Body of pancreas (tissue), 4 donors: ENCODE data around the gene RAPGEF4. TPM values are rescaled to one million over a fixed set of nuclear protein-coding genes. Genes with fewer than 3 reads are reported as not detected.

Experiments
- ATAC-seq: fragments of 150-250 bp; one replicate; pipeline ENCODE4 v1.9.1; 2016
- DNase-seq, 4 donors: peaks; one replicate each; pipeline ENCODE4 v3.0.0-alpha.2; 2019
- H3K27ac ChIP-seq, 4 donors: fragments of 200-600 bp; sonication (generic); 1 replicate in 3 of 4; 2 replicates in 1 of 4; pipeline versions ENCODE4 v1.5.1 to v1.6.1; 2016 to 2019; ENCODE audit warnings: mild to moderate bottlenecking in 1 of 4, mixed read lengths in 1 of 4, moderate library complexity in 1 of 4
- H3K27me3 ChIP-seq, 2 donors: fragments of 200-600 bp; sonication (generic); one replicate each; pipeline ENCODE4 v1.6.0; 2016; ENCODE audit warnings: mild to moderate bottlenecking in 1 of 2
- H3K36me3 ChIP-seq, 2 donors: fragments of 200-600 bp; sonication (generic); replicated peaks in 1 of 2; 2 replicates each; pipeline ENCODE4 v1.5.1; 2016; ENCODE audit warnings: low read depth in 2 of 2; ENCODE audit not compliant: insufficient read depth in 1 of 2
- H3K4me1 ChIP-seq: fragments of 200-600 bp; sonication (generic); one replicate; pipeline ENCODE4 v1.6.0; 2016
- H3K4me3 ChIP-seq, 2 donors: fragments of 200-600 bp; sonication (generic); 1 replicate in 1 of 2; 2 replicates in 1 of 2; pipeline ENCODE4 v1.5.1; 2016 to 2019
- H3K9me3 ChIP-seq, 3 donors: fragments of 200-600 bp; sonication (generic); 1 replicate in 2 of 3; 2 replicates in 1 of 3; pipeline ENCODE4 v1.5.1; 2016
- CTCF ChIP-seq, 7 experiments: fragments of 450-650 bp in 4 of 7; fragments of 200-600 bp in 3 of 7; sonication (generic) in 3 of 7; IDR thresholded peaks; one replicate each; pipeline ENCODE4 v1.5.1; 2016 to 2019; ENCODE audit warnings: antibody characterized with exemption in 7 of 7
- POLR2A ChIP-seq, 3 donors: fragments of 450-650 bp; IDR thresholded peaks; one replicate each; pipeline ENCODE4 v1.6.1; 2016; ENCODE audit warnings: antibody characterized with exemption in 3 of 3, mild to moderate bottlenecking in 2 of 3
- WGBS, 2 donors: methylation state at CpG; one replicate each; pipeline ENCODE4 v1.1.5; 2017; 5-methylcytosine and 5-hydroxymethylcytosine counted together
- intact Hi-C: fragments of 100-400 bp; cut with DNase I; formaldehyde crosslinking; loops from one replicate; pipeline ENCODE4 v1.15.1; 2023
- total RNA-seq, 2 donors: library from RNA; depleted of rRNA; stranded (reverse); fragments of >200 nt; gene quantifications; one replicate each; pipeline ENCODE4 v1.1.0, GENCODE V29; 2016

The RAPGEF4 gene
- total RNA-seq, 2 donors from 2014 or later: 4.7 to 22.4 TPM

DNA sequence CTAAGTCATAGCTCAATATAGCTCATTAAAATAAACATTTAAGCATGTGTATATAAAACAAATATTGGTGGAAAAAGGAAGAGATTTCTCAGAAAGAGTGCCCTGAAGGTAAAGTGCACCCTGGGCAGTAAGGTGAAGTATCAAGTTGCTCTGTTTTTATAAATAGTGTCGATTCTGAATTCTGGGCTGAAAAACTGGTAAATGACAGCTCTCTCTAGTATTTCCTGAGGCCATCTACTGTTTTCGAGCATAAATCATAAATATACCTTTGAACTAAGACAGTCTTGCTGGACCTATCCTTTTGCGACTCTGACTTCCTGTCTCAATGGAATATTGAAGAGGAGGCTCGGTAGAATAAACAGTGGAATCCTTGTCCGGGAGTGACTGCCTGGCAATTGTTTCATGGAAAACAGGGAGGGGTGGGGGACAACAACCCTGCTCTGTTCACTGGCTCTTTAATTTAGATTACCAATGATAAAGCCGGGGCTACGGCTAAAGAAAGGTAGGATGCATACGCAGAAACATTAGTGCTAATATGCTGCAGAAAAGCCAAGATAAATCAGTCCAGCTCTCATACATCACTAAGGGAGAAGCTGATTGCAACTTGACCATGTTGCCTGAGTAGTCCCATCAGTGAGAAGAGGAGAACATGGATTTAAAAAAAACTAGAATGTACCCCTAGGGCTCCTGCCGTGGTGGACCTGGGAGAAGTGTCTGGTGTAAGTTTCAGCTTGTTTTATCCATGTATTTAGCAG lies 124.1 kb downstream of the RAPGEF4 start:
- Histone ChIP-seq H3K4me1 (peaks cover 29% of the 10 kb centered on the region), H3K4me3 (no peak overlapping the region), H3K36me3 (no peaks in the 10 kb centered on the region), H3K27ac (peak overlapping the region in 1 of 4 donors; percentile 30), H3K27me3 (no peaks in the 10 kb centered on the region), H3K9me3 (no peaks in the 10 kb centered on the region)
- no peak for ATAC-seq
- TF ChIP-seq CTCF (IDR thresholded peaks at IDR 0.05): no peak
- no peak for TF ChIP-seq POLR2A (IDR thresholded peaks at IDR 0.05)
- DNase-seq: no peak
- intact Hi-C loops: no loop called here
- 44 to 57% methylated on average over 9 of the region's 9 CpGs for WGBS, 2 donors

DNA sequence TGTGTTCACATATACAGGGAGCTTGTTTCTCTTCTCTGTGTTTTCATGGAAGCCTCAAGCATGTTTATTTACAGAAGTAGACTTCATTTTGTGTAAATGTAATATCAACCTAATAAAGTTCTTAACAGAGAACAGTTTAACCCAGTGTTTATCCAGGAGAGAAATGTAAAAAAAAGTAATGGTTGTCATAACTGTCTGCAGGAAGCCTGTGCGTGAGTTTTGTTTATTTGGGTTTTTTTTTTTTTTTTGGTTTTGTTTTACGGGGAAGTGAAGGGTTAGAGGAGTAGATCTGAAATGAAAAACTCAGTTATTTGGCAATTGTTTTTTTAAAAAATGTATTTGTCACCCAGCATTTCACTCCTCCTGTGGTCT lies 124.7 kb downstream of the RAPGEF4 start:
- intact Hi-C loops: no loop called here
- H3K27ac ChIP-seq: no peak overlapping the region
- WGBS, 2 donors: 61 to 74% methylated on average over 2 of the region's 2 CpGs
- TF ChIP-seq CTCF (IDR thresholded peaks at IDR 0.05) (no peak), POLR2A (IDR thresholded peaks at IDR 0.05) (no peak)
- H3K36me3 ChIP-seq: no peaks in the 10 kb centered on the region
- no peak for ATAC-seq
- no peak overlapping the region for H3K4me3 ChIP-seq
- H3K4me1 ChIP-seq: peaks cover 29% of the 10 kb centered on the region
- no peak for DNase-seq
- H3K27me3 ChIP-seq: no peaks in the 10 kb centered on the region
- no peaks in the 10 kb centered on the region for H3K9me3 ChIP-seq

DNA sequence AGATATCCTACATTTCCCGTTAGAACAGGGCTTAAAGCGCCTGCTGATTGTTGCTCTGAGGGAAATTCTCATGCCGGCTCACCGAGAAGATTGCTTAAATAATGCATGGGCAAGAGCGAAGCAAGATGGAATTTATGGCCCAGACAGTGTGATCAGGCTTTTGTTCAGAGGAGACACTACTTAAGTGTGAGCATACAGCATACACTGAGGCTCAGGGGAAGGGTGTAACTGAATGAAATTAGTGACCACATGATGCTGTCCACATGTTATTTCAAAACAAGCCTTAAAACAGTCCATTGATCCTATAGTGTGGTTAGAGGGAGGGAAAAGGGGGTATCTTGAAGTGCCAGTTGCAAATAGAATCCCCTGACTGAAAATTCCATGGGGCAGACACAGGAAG lies 125.5 kb downstream of the RAPGEF4 start:
- Histone ChIP-seq H3K27me3 (no peaks in the 10 kb centered on the region), H3K27ac (no peak overlapping the region), H3K9me3 (no peaks in the 10 kb centered on the region), H3K4me3 (no peak overlapping the region), H3K36me3 (no peaks in the 10 kb centered on the region), H3K4me1 (peaks cover 29% of the 10 kb centered on the region)
- ATAC-seq: no peak
- intact Hi-C loops: no loop called here
- no peak for DNase-seq
- WGBS, 2 donors: 68 to 69% methylated on average over 5 of the region's 5 CpGs
- no peak for TF ChIP-seq POLR2A (IDR thresholded peaks at IDR 0.05)
- TF ChIP-seq CTCF (IDR thresholded peaks at IDR 0.05): no peak

GRCh38 chr2:172861656-172862476 lies 126.2 kb downstream of the RAPGEF4 start:
- WGBS, 2 donors: 56 to 57% methylated on average over 7 of the region's 7 CpGs
- no peak overlapping the region for H3K4me3 ChIP-seq
- intact Hi-C loops: no loop called here
- no peak for TF ChIP-seq CTCF (IDR thresholded peaks at IDR 0.05)
- TF ChIP-seq POLR2A (IDR thresholded peaks at IDR 0.05): no peak
- H3K27ac ChIP-seq: no peak overlapping the region
- ATAC-seq: no peak
- H3K9me3 ChIP-seq: no peaks in the 10 kb centered on the region
- no peaks in the 10 kb centered on the region for H3K27me3 ChIP-seq
- DNase-seq: no peak
- H3K4me1 ChIP-seq: peaks cover 25% of the 10 kb centered on the region
- no peaks in the 10 kb centered on the region for H3K36me3 ChIP-seq
